WERI-Rb-1 (cell line): ENCODE results near the gene RFESD.
"Not testable (repeated sequence)": the region's sequence is repeated elsewhere in the genome, so short reads cannot be mapped to it uniquely, and the experiment has no call there.

Experiments
- DNase-seq: peaks from one replicate; pipeline ENCODE4 v3.0.0-alpha.2; 2020
- H3K27ac ChIP-seq: fragments of 250-450 bp; sonication (Bioruptor Pico); 2 replicates; pipeline ENCODE4 v1.5.1; 2020; ENCODE audit warnings: mild to moderate bottlenecking, moderate library complexity
- H3K27me3 ChIP-seq: fragments of 250-450 bp; sonication (Bioruptor Pico); 2 replicates; pipeline ENCODE4 v1.5.1; 2021; ENCODE audit warnings: mild to moderate bottlenecking, low read depth, moderate library complexity; ENCODE audit not compliant: insufficient read depth, severe bottlenecking
- H3K36me3 ChIP-seq: fragments of 250-450 bp; sonication (Bioruptor Pico); 2 replicates; pipeline ENCODE4 v1.5.1; 2020; ENCODE audit warnings: mild to moderate bottlenecking, moderate library complexity
- H3K4me3 ChIP-seq: 2 replicates; pipeline ENCODE4 v1.5.1; 2011; ENCODE audit warnings: low read depth, mild to moderate bottlenecking, control low read depth, low read length
- H3K9me3 ChIP-seq: fragments of 250-450 bp; sonication (Bioruptor Pico); 2 replicates; pipeline ENCODE4 v1.5.1; 2021; ENCODE audit warnings: mild to moderate bottlenecking, moderate library complexity; ENCODE audit not compliant: severe bottlenecking
- CTCF ChIP-seq: IDR thresholded peaks from 2 replicates; pipeline ENCODE4 v1.5.1; 2011; ENCODE audit warnings: low read depth, mild to moderate bottlenecking, control low read depth, inconsistent platforms, low read length

Gene RFESD

DNA sequence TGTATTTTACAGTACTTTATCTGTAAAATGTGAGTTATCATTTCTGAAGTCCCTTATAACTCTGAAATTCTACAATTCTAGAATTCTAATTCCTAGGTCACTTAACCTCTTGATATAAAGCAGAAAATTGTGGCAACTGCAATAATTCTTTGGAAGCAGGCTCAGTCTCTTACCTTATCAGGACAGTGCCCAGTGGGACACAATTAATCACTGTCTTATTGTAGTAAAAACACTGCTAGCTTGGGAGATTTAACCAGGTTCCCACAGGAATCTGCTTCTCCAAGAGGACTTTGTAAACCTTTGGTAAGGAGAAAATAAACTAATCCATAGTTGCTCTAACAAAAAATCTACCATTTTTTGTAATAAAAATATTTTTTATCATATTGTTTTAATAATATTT lies 54.5 kb downstream of the RFESD start:
- Histone ChIP-seq H3K27me3 (no peaks in the 10 kb centered on the region), H3K36me3 (no peaks in the 10 kb centered on the region), H3K9me3 (no peaks in the 10 kb centered on the region), H3K4me3 (no peak overlapping the region), H3K27ac (no peak overlapping the region)
- no peak for TF ChIP-seq CTCF
- DNase-seq, result no peak

DNA sequence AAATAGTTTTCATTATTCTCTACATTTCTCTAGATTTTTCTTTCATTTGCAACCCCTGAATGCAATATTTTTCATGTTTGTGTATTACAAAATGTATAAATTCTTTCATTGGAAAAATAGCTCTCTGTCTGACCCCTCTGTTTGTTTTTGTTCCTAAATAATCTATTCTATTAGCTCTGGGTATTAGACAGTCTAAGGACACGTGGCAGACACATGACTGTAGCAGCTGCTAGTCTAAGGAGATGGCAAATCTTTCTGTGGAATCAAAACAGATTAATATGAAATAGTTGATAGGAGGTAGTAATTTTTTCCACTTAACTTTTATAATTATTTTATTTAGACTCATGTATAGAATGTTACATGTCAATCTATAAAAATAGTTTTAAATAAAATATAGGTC lies 57.6 kb downstream of the RFESD start:
- no peaks in the 10 kb centered on the region for H3K27me3 ChIP-seq
- TF ChIP-seq CTCF, result no peak

DNA sequence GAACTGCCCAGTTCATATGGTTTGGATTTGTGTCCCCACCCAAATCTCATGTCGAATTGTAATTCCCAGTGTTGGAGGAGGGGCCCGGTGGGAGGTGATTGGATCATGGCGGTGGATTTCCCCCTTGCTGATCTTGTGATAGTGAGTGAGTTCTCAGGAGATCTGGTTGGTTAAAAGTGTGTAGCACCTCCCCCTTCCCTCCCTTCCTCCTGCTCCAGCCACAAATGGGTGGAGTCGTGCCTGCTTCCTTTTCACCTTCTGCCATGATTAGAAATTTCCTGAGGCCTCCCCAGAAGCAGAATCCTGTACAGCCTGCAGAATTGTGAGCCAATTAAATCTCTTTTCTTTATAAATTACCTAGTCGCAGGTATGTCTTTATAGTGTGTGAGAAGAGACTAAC lies 59.6 kb downstream of the RFESD start:
- H3K27me3 ChIP-seq, H3K4me3 ChIP-seq, H3K9me3 ChIP-seq, DNase-seq, H3K36me3 ChIP-seq, H3K27ac ChIP-seq: not testable (repeated sequence)

More for the DNA sequence above, 57.6 kb downstream of the RFESD start:
- no peak for DNase-seq
- no peak overlapping the region for H3K4me3 ChIP-seq
- H3K9me3 ChIP-seq, result no peaks in the 10 kb centered on the region
- no peak overlapping the region for H3K27ac ChIP-seq
- H3K36me3 ChIP-seq, result no peaks in the 10 kb centered on the region

GRCh38 chr5:95707055-95707454 lies 60.5 kb downstream of the RFESD start:
- Histone ChIP-seq H3K4me3 (no peak overlapping the region), H3K9me3 (no peaks in the 10 kb centered on the region), H3K27ac (no peak overlapping the region), H3K27me3 (no peaks in the 10 kb centered on the region), H3K36me3 (no peaks in the 10 kb centered on the region)
- TF ChIP-seq CTCF, result no peak
- DNase-seq, result no peak
